ENCODE data around the gene ROR1.

The ROR1 gene

GRCh38 chr1:64122588-64122987, 348.8 kb downstream of the ROR1 start:
- H3K4me3 ChIP-seq (ENCODE audit: low read depth, low read length) = no peak overlapping the region
- POLR2A ChIA-PET = no interaction called here
- TF ChIP-seq CTCF (IDR thresholded peaks at IDR 0.05; ENCODE audit: insufficient read depth, low read length, missing control alignments) = no peak
- DNase-seq (ENCODE audit: low read depth, low spot score) = no peak
- CTCF ChIA-PET = interaction anchor here (0.5 to 2.1 kb wide), 6 partner anchors 11 to 430 kb away, joined by 3 to 14 read pairs (median 3); no protein-coding TSS in a partner anchor

GRCh38 chr1:64124704-64125440, 351.1 kb downstream of the ROR1 start:
- H3K4me3 ChIP-seq (ENCODE audit: low read depth, low read length) = no peak overlapping the region
- ChIA-PET CTCF (interaction anchor here (1.1 to 1.2 kb wide), 3 partner anchors 9 to 13 kb away, joined by 3 to 4 read pairs (median 3); no protein-coding TSS in a partner anchor), POLR2A (no interaction called here)
- no peak for TF ChIP-seq CTCF (IDR thresholded peaks at IDR 0.05; ENCODE audit: insufficient read depth, low read length, missing control alignments)
- no peak for DNase-seq (ENCODE audit: low read depth, low spot score)

- TF ChIP-seq CTCF (IDR thresholded peaks at IDR 0.05; ENCODE audit: insufficient read depth, low read length, missing control alignments) = no peak
- DNase-seq (ENCODE audit: low read depth, low spot score) = no peak
- CTCF ChIA-PET = interaction anchor here (3.2 kb wide), 1 partner anchor 10 kb away, joined by 20 read pairs; no protein-coding TSS in a partner anchor
- POLR2A ChIA-PET = no interaction called here
- no peak overlapping the region for H3K4me3 ChIP-seq (ENCODE audit: low read depth, low read length)
Measured at GRCh38 chr1:64126581-64126980, 352.8 kb downstream of the ROR1 start.

- no peak for TF ChIP-seq CTCF (IDR thresholded peaks at IDR 0.05; ENCODE audit: insufficient read depth, low read length, missing control alignments)
- ChIA-PET POLR2A (no interaction called here), CTCF (interaction anchor here (3.2 kb wide), 1 partner anchor 9 kb away, joined by 20 read pairs; no protein-coding TSS in a partner anchor)
- DNase-seq (ENCODE audit: low read depth, low spot score) = no peak
- no peak overlapping the region for H3K4me3 ChIP-seq (ENCODE audit: low read depth, low read length)
Measured at GRCh38 chr1:64127297-64127696, 353.5 kb downstream of the ROR1 start.

GRCh38 chr1:64129701-64130100, 355.9 kb downstream of the ROR1 start:
- no peak for TF ChIP-seq CTCF (IDR thresholded peaks at IDR 0.05; ENCODE audit: insufficient read depth, low read length, missing control alignments)
- CTCF ChIA-PET = interaction anchor here (0.7 to 1.2 kb wide), 2 partner anchors 8 to 438 kb away, joined by 3 to 4 read pairs; no protein-coding TSS in a partner anchor
- POLR2A ChIA-PET = no interaction called here
- H3K4me3 ChIP-seq (ENCODE audit: low read depth, low read length) = no peak overlapping the region
- DNase-seq (ENCODE audit: low read depth, low spot score) = no peak

- no peak for DNase-seq (ENCODE audit: low read depth, low spot score)
- POLR2A ChIA-PET = no interaction called here
- H3K4me3 ChIP-seq (ENCODE audit: low read depth, low read length) = no peak overlapping the region
- CTCF ChIA-PET = no interaction called here
- no peak for TF ChIP-seq CTCF (IDR thresholded peaks at IDR 0.05; ENCODE audit: insufficient read depth, low read length, missing control alignments)
Measured at GRCh38 chr1:64131155-64131554, 357.3 kb downstream of the ROR1 start.

Data from AG04449 (cell line).